GM19351 (cell line): ENCODE results near the gene LRRC28.

Source experiments
- ATAC-seq: cut with Tn5 transposase; IDR thresholded peaks from one replicate; pipeline ENCODE4 v1.9.1; 2021; ENCODE audit warnings: mild to moderate bottlenecking, moderate library complexity; ENCODE audit not compliant: unreplicated experiment

The LRRC28 gene

GRCh38 chr15:99296386-99296785 lies 45.1 kb downstream of the LRRC28 start:
- ATAC-seq, result no peak

GRCh38 chr15:99303907-99304306 lies 52.6 kb downstream of the LRRC28 start:
- no peak for ATAC-seq

- ATAC-seq, result no peak
Measured at GRCh38 chr15:99305761-99306505, 54.7 kb downstream of the LRRC28 start.

- no peak for ATAC-seq
Measured at GRCh38 chr15:99306694-99307338, 55.5 kb downstream of the LRRC28 start.

GRCh38 chr15:99307735-99308134 lies 56.5 kb downstream of the LRRC28 start:
- no peak for ATAC-seq

GRCh38 chr15:99310745-99311144 lies 59.5 kb downstream of the LRRC28 start:
- ATAC-seq, result no peak

- ATAC-seq, result no peak
Measured at GRCh38 chr15:99312228-99312627, 60.9 kb downstream of the LRRC28 start.

GRCh38 chr15:99312794-99313193 lies 61.5 kb downstream of the LRRC28 start:
- no peak for ATAC-seq

- ATAC-seq, result no peak
Measured at GRCh38 chr15:99315636-99316035, 64.4 kb downstream of the LRRC28 start.

- no peak for ATAC-seq
Measured at GRCh38 chr15:99320374-99321215, 69.3 kb downstream of the LRRC28 start.

GRCh38 chr15:99321468-99321867 lies 70.2 kb downstream of the LRRC28 start:
- no peak for ATAC-seq

- ATAC-seq, result no peak
Measured at GRCh38 chr15:99322643-99323405, 71.5 kb downstream of the LRRC28 start.

- ATAC-seq, result peak; percentile 74
Measured at GRCh38 chr15:99324082-99324620, 72.9 kb downstream of the LRRC28 start.

GRCh38 chr15:99324700-99325099 lies 73.4 kb downstream of the LRRC28 start:
- ATAC-seq, result no peak

GRCh38 chr15:99326235-99326634 lies 75.0 kb downstream of the LRRC28 start:
- no peak for ATAC-seq

GRCh38 chr15:99328106-99329072 lies 77.1 kb downstream of the LRRC28 start:
- ATAC-seq, result no peak

- ATAC-seq, result no peak
Measured at GRCh38 chr15:99331381-99331780, 80.1 kb downstream of the LRRC28 start.

- no peak for ATAC-seq
Measured at GRCh38 chr15:99333413-99333812, 82.1 kb downstream of the LRRC28 start.

- ATAC-seq, result no peak
Measured at GRCh38 chr15:99333981-99334380, 82.7 kb downstream of the LRRC28 start.
